Measurements from ENCODE around the gene CHST5.
"Not testable (repeated sequence)": the region's sequence is repeated elsewhere in the genome, so short reads cannot be mapped to it uniquely, and the experiment has no call there.

Gene CHST5

GRCh38 chr16:75548456-75548855 lies 12.5 kb upstream of the CHST5 start:
- not testable (repeated sequence) for H3K9me3 ChIP-seq (ENCODE audit: control insufficient read depth, insufficient read depth, low read depth, low read length); H3K4me1 ChIP-seq (ENCODE audit: control insufficient read depth, insufficient read depth, low read length); H3K4me3 ChIP-seq (ENCODE audit: low read depth, low read length); H3K27ac ChIP-seq (ENCODE audit: low read depth, low read length); H3K36me3 ChIP-seq (ENCODE audit: control insufficient read depth, insufficient read depth, low read length); H3K9ac ChIP-seq (ENCODE audit: low read length); H3K27me3 ChIP-seq (ENCODE audit: control insufficient read depth, insufficient read depth, low read length)

GRCh38 chr16:75546293-75546692 lies 10.4 kb upstream of the CHST5 start:
- Histone ChIP-seq H3K27ac (ENCODE audit: low read depth, low read length) (no peak overlapping the region), H3K36me3 (ENCODE audit: control insufficient read depth, insufficient read depth, low read length) (peaks cover 3% of the 10 kb centered on the region), H3K4me1 (ENCODE audit: control insufficient read depth, insufficient read depth, low read length) (peaks cover 3% of the 10 kb centered on the region; the same call in 1 of the 2 replicates), H3K27me3 (ENCODE audit: control insufficient read depth, insufficient read depth, low read length) (no peaks in the 10 kb centered on the region), H3K9ac (ENCODE audit: low read length) (no peak overlapping the region), H3K9me3 (ENCODE audit: control insufficient read depth, insufficient read depth, low read depth, low read length) (no peaks in the 10 kb centered on the region), H3K4me3 (ENCODE audit: low read depth, low read length) (no peak overlapping the region)

GRCh38 chr16:75545879-75546278 lies 10.0 kb upstream of the CHST5 start:
- H3K4me3 ChIP-seq (ENCODE audit: low read depth, low read length); H3K27ac ChIP-seq (ENCODE audit: low read depth, low read length); H3K36me3 ChIP-seq (ENCODE audit: control insufficient read depth, insufficient read depth, low read length); H3K4me1 ChIP-seq (ENCODE audit: control insufficient read depth, insufficient read depth, low read length); H3K9ac ChIP-seq (ENCODE audit: low read length); H3K9me3 ChIP-seq (ENCODE audit: control insufficient read depth, insufficient read depth, low read depth, low read length); H3K27me3 ChIP-seq (ENCODE audit: control insufficient read depth, insufficient read depth, low read length): not testable (repeated sequence)

GRCh38 chr16:75542462-75542861 lies 6.6 kb upstream of the CHST5 start:
- not testable (repeated sequence) for H3K4me1 ChIP-seq (ENCODE audit: control insufficient read depth, insufficient read depth, low read length); H3K9me3 ChIP-seq (ENCODE audit: control insufficient read depth, insufficient read depth, low read depth, low read length); H3K27ac ChIP-seq (ENCODE audit: low read depth, low read length); H3K9ac ChIP-seq (ENCODE audit: low read length); H3K36me3 ChIP-seq (ENCODE audit: control insufficient read depth, insufficient read depth, low read length); H3K4me3 ChIP-seq (ENCODE audit: low read depth, low read length); H3K27me3 ChIP-seq (ENCODE audit: control insufficient read depth, insufficient read depth, low read length)

GRCh38 chr16:75541236-75541635 lies 5.3 kb upstream of the CHST5 start:
- Histone ChIP-seq H3K4me3 (ENCODE audit: low read depth, low read length) (no peak overlapping the region), H3K27me3 (ENCODE audit: control insufficient read depth, insufficient read depth, low read length) (no peaks in the 10 kb centered on the region), H3K9me3 (ENCODE audit: control insufficient read depth, insufficient read depth, low read depth, low read length) (no peaks in the 10 kb centered on the region), H3K27ac (ENCODE audit: low read depth, low read length) (no peak overlapping the region), H3K4me1 (ENCODE audit: control insufficient read depth, insufficient read depth, low read length) (no peaks in the 10 kb centered on the region), H3K9ac (ENCODE audit: low read length) (no peak overlapping the region), H3K36me3 (ENCODE audit: control insufficient read depth, insufficient read depth, low read length) (peaks cover 3% of the 10 kb centered on the region)

- not testable (repeated sequence) for H3K36me3 ChIP-seq (ENCODE audit: control insufficient read depth, insufficient read depth, low read length); H3K4me3 ChIP-seq (ENCODE audit: low read depth, low read length); H3K27ac ChIP-seq (ENCODE audit: low read depth, low read length); H3K9ac ChIP-seq (ENCODE audit: low read length); H3K9me3 ChIP-seq (ENCODE audit: control insufficient read depth, insufficient read depth, low read depth, low read length); H3K27me3 ChIP-seq (ENCODE audit: control insufficient read depth, insufficient read depth, low read length)
- peaks cover 12% of the 10 kb centered on the region; the same call in 1 of the 2 replicates for H3K4me1 ChIP-seq (ENCODE audit: control insufficient read depth, insufficient read depth, low read length)
These were observed 3.1 kb upstream of the CHST5 start for GRCh38 chr16:75538882-75539565.

- H3K36me3 ChIP-seq (ENCODE audit: control insufficient read depth, insufficient read depth, low read length): no peaks in the 10 kb centered on the region; the same call in 1 of the 2 replicates
- no peak overlapping the region for H3K4me3 ChIP-seq (ENCODE audit: low read depth, low read length)
- no peak overlapping the region for H3K27ac ChIP-seq (ENCODE audit: low read depth, low read length)
- H3K4me1 ChIP-seq (ENCODE audit: control insufficient read depth, insufficient read depth, low read length): peaks cover 12% of the 10 kb centered on the region; the same call in 1 of the 2 replicates
- no peaks in the 10 kb centered on the region for H3K27me3 ChIP-seq (ENCODE audit: control insufficient read depth, insufficient read depth, low read length)
- no peaks in the 10 kb centered on the region for H3K9me3 ChIP-seq (ENCODE audit: control insufficient read depth, insufficient read depth, low read depth, low read length)
- no peak overlapping the region for H3K9ac ChIP-seq (ENCODE audit: low read length)
These were observed 1.9 kb upstream of the CHST5 start for GRCh38 chr16:75537776-75538175.

GRCh38 chr16:75535211-75535843 lies 581 bp downstream of the CHST5 start:
- Histone ChIP-seq H3K9ac (ENCODE audit: low read length) (no peak overlapping the region), H3K4me1 (ENCODE audit: control insufficient read depth, insufficient read depth, low read length) (peaks cover 12% of the 10 kb centered on the region; the same call in 1 of the 2 replicates), H3K4me3 (ENCODE audit: low read depth, low read length) (no peak overlapping the region), H3K36me3 (ENCODE audit: control insufficient read depth, insufficient read depth, low read length) (no peaks in the 10 kb centered on the region), H3K9me3 (ENCODE audit: control insufficient read depth, insufficient read depth, low read depth, low read length) (no peaks in the 10 kb centered on the region), H3K27me3 (ENCODE audit: control insufficient read depth, insufficient read depth, low read length) (no peaks in the 10 kb centered on the region), H3K27ac (ENCODE audit: low read depth, low read length) (no peak overlapping the region)

- H3K9me3 ChIP-seq (ENCODE audit: control insufficient read depth, insufficient read depth, low read depth, low read length): no peaks in the 10 kb centered on the region
- no peaks in the 10 kb centered on the region for H3K27me3 ChIP-seq (ENCODE audit: control insufficient read depth, insufficient read depth, low read length)
- H3K27ac ChIP-seq (ENCODE audit: low read depth, low read length): no peak overlapping the region
- H3K4me3 ChIP-seq (ENCODE audit: low read depth, low read length): no peak overlapping the region
- no peaks in the 10 kb centered on the region for H3K36me3 ChIP-seq (ENCODE audit: control insufficient read depth, insufficient read depth, low read length)
- H3K9ac ChIP-seq (ENCODE audit: low read length): no peak overlapping the region
- peaks cover 12% of the 10 kb centered on the region; the same call in 1 of the 2 replicates for H3K4me1 ChIP-seq (ENCODE audit: control insufficient read depth, insufficient read depth, low read length)
These were observed 1.2 kb downstream of the CHST5 start for GRCh38 chr16:75534560-75535205.

- Histone ChIP-seq H3K4me3 (ENCODE audit: low read depth, low read length) (no peak overlapping the region), H3K27ac (ENCODE audit: low read depth, low read length) (no peak overlapping the region), H3K4me1 (ENCODE audit: control insufficient read depth, insufficient read depth, low read length) (peaks cover 12% of the 10 kb centered on the region; the same call in 1 of the 2 replicates), H3K36me3 (ENCODE audit: control insufficient read depth, insufficient read depth, low read length) (no peaks in the 10 kb centered on the region), H3K9ac (ENCODE audit: low read length) (no peak overlapping the region), H3K9me3 (ENCODE audit: control insufficient read depth, insufficient read depth, low read depth, low read length) (no peaks in the 10 kb centered on the region), H3K27me3 (ENCODE audit: control insufficient read depth, insufficient read depth, low read length) (no peaks in the 10 kb centered on the region)
These were observed 3.1 kb downstream of the CHST5 start for GRCh38 chr16:75532791-75533190.

- Histone ChIP-seq H3K9me3 (ENCODE audit: control insufficient read depth, insufficient read depth, low read depth, low read length) (no peaks in the 10 kb centered on the region), H3K9ac (ENCODE audit: low read length) (no peak overlapping the region), H3K36me3 (ENCODE audit: control insufficient read depth, insufficient read depth, low read length) (no peaks in the 10 kb centered on the region), H3K4me3 (ENCODE audit: low read depth, low read length) (no peak overlapping the region), H3K27ac (ENCODE audit: low read depth, low read length) (no peak overlapping the region), H3K4me1 (ENCODE audit: control insufficient read depth, insufficient read depth, low read length) (peaks cover 12% of the 10 kb centered on the region; the same call in 1 of the 2 replicates), H3K27me3 (ENCODE audit: control insufficient read depth, insufficient read depth, low read length) (no peaks in the 10 kb centered on the region)
These were observed 3.7 kb downstream of the CHST5 start for GRCh38 chr16:75532142-75532765.
